HUES6 (cell line): ENCODE measurements around the gene HADHA.

Experiments
- H3K27ac ChIP-seq: 2 replicates; pipeline ENCODE4 v1.7.0; 2013; ENCODE audit warnings: low read depth, mild to moderate bottlenecking, low read length, inconsistent platforms
- H3K27me3 ChIP-seq: 2 replicates; pipeline ENCODE4 v1.6.1; 2013; ENCODE audit warnings: low read length; ENCODE audit not compliant: control insufficient read depth, insufficient read depth
- H3K36me3 ChIP-seq: 2 replicates; pipeline ENCODE4 v1.6.1; 2013; ENCODE audit warnings: low read length; ENCODE audit not compliant: control insufficient read depth, insufficient read depth
- H3K4me1 ChIP-seq: 2 replicates; pipeline ENCODE4 v1.6.1; 2013; ENCODE audit warnings: low read length; ENCODE audit not compliant: control insufficient read depth, insufficient read depth
- H3K4me3 ChIP-seq: 2 replicates; pipeline ENCODE4 v1.5.1; 2013; ENCODE audit warnings: low read depth, low read length
- H3K9ac ChIP-seq: one replicate; pipeline ENCODE4 v1.6.1; 2013; ENCODE audit warnings: mild to moderate bottlenecking, low read length
- H3K9me3 ChIP-seq: 2 replicates; pipeline ENCODE4 v1.6.1; 2013; ENCODE audit warnings: low read depth, low read length; ENCODE audit not compliant: control insufficient read depth, insufficient read depth

HADHA gene

DNA sequence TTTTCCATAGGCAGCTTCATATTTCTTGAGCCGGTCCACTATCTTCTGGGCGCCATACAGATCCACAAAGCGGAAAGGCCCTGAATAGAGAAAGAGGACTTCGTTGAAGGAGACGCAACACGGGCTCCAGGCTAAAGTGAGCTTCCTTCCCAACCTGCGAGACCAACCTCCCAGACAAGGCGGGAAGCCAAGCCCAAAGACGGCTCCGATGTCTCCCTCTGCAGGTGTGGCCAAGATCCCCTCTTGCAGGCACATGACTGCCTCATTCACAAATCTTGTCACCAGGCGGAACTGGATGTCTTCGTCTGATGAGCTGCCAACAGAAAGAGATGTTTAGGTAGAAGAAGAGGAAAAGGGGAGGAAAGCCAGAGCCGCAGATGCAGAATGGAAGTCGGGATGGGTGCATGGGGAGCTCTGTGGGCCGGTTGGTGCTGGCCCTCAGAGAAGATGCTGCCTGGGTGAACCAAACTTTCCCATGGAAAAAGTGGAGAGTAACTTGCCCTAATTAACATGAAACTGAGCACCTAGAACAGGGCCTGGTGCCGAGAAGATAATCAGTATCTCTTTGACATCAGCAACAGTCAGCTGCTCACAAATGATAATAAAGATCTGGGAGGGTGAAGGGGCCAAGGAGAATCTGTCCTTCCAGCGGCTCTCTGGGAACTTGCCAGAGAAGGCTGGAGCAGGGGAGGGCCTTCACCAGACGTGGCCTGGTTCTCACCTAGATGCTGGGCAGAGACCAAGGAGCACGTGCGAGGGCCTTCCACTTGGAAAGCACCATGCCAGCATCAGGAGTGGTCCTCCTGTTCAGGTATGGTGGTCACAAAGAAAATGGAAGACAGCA is 52.9 kb downstream of the HADHA start:
- Histone ChIP-seq H3K9me3 (no peaks in the 10 kb centered on the region), H3K36me3 (peaks cover 69% of the 10 kb centered on the region), H3K27me3 (no peaks in the 10 kb centered on the region), H3K27ac (no peak overlapping the region), H3K9ac (no peak overlapping the region), H3K4me1 (peaks cover 5% of the 10 kb centered on the region; the same call in 1 of the 2 replicates), H3K4me3 (no peak overlapping the region)

DNA sequence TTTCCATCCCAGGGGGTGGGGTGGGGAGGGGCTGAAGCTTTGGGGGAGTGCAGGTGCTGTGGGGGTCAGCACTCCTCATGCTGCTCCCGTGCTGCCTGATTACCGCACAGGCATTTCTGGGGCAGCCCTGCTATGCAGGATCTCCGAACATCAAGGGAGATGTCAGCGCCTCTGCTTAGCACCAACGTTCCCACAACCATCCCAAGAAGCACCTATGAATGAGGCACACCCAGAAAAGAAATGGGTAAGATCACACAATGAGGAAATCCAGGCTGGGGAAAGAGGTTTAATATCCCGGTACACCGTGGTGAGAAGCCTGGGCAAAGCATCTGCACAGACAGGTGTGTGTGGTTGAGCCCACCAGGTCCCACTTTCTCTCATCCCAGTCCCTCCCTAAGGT is 54.1 kb downstream of the HADHA start:
- Histone ChIP-seq H3K4me1 (peaks cover 5% of the 10 kb centered on the region; the same call in 1 of the 2 replicates), H3K27me3 (peaks cover 6% of the 10 kb centered on the region), H3K36me3 (peaks cover 58% of the 10 kb centered on the region), H3K9ac (no peak overlapping the region), H3K4me3 (no peak overlapping the region), H3K9me3 (no peaks in the 10 kb centered on the region), H3K27ac (no peak overlapping the region)

DNA sequence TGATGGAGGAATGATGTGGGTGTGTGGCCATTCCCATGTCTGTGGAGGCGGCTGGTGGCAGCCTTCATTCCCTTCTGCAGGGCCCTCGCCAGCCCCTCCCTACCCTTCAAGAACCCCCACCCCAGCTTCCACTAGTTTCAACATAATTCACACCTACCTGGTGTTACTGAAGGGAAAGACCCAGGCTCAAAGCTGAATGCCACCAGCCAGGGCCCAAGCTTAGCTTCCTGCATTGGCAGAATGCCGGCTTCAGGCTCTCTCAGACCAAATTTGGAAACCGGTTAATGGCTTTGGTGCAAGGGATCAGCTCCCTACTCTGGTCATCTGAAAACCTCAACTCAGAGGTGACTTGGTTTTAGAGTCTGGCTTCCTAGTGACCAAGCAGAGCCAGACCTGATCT is 54.7 kb downstream of the HADHA start:
- no peak overlapping the region for H3K9ac ChIP-seq

DNA sequence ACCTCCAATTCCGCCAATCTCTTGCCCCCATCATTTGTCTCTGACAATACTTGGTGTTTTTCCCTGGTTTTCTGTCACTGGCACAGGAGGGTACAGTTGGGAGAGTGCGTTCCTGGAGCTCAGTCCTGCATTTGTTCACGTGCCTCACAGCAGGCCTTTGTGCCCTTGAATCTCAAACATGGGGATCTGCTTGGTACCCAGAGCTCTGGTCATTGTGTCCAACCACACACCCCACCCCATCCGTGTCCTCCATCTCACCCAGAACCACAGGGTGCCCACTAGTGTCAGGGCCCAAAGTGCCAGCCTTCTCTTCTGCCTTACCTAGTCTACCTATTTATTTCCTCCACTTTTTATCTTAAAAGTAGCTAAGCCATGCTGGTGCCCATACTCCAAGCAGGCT is 55.3 kb downstream of the HADHA start:
- peaks cover 14% of the 10 kb centered on the region for H3K27me3 ChIP-seq
- no peak overlapping the region for H3K4me3 ChIP-seq
- H3K9me3 ChIP-seq, result no peaks in the 10 kb centered on the region
- peaks cover 45% of the 10 kb centered on the region for H3K36me3 ChIP-seq
- peaks cover 8% of the 10 kb centered on the region; the same call in 1 of the 2 replicates for H3K4me1 ChIP-seq
- no peak overlapping the region for H3K27ac ChIP-seq
- H3K9ac ChIP-seq, result no peak overlapping the region

More for the DNA sequence above, 54.7 kb downstream of the HADHA start:
- Histone ChIP-seq H3K4me1 (peaks cover 5% of the 10 kb centered on the region; the same call in 1 of the 2 replicates), H3K9me3 (no peaks in the 10 kb centered on the region), H3K36me3 (peaks cover 52% of the 10 kb centered on the region), H3K4me3 (no peak overlapping the region), H3K27ac (no peak overlapping the region), H3K27me3 (peaks cover 9% of the 10 kb centered on the region)

DNA sequence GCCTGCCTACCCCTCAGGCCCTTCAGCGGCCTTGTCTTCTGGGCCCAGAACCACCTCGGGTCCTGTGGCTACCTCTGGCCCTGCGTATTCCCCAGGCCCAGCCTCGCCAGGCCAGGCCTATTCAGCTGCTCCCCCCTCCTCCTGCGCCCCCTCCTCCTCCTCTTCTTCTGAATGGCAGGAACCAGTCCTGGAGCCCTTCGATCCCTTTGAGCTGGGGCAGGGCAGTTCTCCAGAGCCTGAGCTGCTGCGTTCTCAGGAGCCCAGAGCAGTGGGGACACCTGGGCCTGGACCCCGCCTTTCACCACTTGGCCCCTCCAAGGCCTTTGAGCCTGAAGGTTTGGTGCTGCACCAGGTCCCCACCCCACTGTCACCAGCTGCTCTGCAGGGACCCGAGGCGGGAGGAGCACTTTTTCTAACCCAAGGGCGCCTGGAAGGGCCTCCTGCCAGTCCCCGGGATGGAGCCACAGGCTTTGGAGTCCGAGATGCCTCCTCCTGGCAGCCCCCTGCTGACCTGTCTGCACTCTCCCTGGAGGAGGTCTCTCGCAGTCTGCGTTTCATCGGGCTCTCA is 56.8 kb downstream of the HADHA start:
- no peak overlapping the region for H3K27ac ChIP-seq
- H3K9ac ChIP-seq, result no peak overlapping the region
- H3K9me3 ChIP-seq, result no peaks in the 10 kb centered on the region
- peaks cover 8% of the 10 kb centered on the region; the same call in 1 of the 2 replicates for H3K4me1 ChIP-seq
- no peak overlapping the region for H3K4me3 ChIP-seq
- peaks cover 29% of the 10 kb centered on the region for H3K27me3 ChIP-seq
- H3K36me3 ChIP-seq, result peaks cover 31% of the 10 kb centered on the region

DNA sequence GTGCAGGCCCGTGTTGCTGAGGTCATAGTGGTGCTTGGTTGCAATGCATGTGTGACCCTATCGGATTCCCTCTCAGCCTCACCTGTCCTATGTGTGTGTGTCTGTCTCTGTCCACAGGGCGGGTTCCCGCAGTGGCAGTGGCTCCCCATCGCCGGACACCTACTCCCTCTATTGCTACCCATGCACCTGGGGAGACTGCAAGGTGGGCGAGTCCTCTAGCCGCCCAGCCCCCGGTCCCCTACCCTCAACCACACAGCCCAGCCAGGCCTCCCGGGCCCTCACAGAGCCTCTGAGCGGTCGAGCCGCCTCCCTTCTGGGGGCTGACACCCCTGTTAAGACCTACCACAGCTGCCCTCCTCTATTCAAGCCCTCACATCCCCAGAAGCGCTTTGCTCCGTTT is 57.3 kb downstream of the HADHA start:
- no peaks in the 10 kb centered on the region for H3K9me3 ChIP-seq
- H3K4me3 ChIP-seq, result no peak overlapping the region
- no peak overlapping the region for H3K27ac ChIP-seq
- peaks cover 32% of the 10 kb centered on the region for H3K27me3 ChIP-seq
- no peak overlapping the region for H3K9ac ChIP-seq
- peaks cover 26% of the 10 kb centered on the region for H3K36me3 ChIP-seq
- H3K4me1 ChIP-seq, result peaks cover 8% of the 10 kb centered on the region; the same call in 1 of the 2 replicates

DNA sequence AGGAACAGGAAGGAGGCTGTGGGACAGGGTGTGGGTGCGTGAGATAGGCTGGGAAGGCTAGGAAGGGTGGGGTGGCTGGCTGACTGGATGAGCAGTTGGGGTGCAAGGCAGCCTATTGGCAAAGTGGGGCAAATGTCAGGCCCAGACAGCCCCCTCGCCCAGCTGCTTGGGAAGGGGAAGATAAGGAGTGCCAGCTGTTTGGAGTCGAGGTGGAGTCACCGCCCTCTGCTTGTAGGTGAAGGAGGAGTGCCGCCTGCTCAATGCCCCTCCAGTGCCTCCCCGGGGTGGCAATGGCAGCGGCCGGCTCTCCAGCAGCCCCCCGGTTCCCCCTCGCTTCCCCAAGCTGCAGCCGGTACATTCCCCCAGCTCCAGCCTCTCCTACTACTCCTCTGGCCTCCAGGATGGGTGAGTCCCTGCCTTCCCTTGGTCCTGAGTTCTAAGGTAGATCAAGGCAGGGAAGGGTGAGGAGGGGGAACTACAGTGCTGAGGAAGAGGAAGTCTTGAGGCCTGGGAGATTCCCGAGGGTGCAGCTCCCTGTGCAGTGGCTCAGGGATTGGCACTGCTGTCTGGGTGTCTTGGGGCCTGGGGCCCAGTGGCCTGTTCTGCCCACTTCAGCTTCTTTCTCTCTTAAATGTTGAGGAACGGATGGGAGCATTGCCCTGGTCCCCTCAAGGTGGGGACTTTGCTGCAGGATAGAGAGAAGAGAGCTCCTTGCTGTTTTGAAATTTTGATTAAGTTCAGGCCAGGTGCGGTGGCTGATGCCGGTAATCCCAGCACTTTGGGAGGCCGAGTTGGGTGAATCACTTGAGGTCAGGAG is 58.3 kb downstream of the HADHA start:
- H3K4me3 ChIP-seq, result peak overlapping the region; percentile 74; the same call in 1 of the 2 replicates
- no peak overlapping the region for H3K9ac ChIP-seq
- H3K27me3 ChIP-seq, result peaks cover 35% of the 10 kb centered on the region
- no peak overlapping the region for H3K27ac ChIP-seq
- no peaks in the 10 kb centered on the region for H3K9me3 ChIP-seq
- peaks cover 17% of the 10 kb centered on the region for H3K36me3 ChIP-seq
- peaks cover 8% of the 10 kb centered on the region; the same call in 1 of the 2 replicates for H3K4me1 ChIP-seq

DNA sequence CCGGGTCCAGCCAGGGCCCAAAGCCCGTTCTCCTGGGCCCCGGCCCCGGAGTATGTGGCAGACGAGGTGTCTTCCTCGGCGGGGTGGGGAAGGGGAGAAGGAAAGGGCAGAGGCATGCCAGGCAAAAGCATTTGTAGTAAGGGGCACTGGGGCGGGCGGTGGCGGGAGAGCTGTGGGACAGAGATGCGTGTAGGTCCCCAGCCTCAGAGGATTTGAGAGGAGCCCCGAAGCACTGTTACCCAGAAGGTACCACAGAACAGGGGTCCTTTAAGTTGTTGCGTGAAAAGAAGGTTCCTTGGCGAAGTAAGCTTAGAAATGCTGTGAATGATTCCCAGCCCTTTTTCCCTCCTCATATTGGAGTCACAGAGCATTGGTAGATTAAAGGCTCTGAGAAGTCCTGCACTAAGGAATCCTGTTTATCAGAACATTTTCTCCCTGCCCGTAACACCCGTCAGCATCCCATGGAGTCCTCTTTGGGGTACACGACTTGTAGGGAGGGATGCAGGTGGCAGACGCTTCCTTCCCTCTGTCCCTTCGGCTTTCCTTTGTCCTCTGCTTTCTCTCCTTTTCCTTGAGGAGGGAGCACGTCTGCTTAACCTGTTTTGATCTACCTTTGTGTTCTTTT is 59.0 kb downstream of the HADHA start:
- Histone ChIP-seq H3K27ac (no peak overlapping the region), H3K9ac (peak overlapping the region; percentile 57), H3K27me3 (peaks cover 35% of the 10 kb centered on the region), H3K4me1 (peaks cover 8% of the 10 kb centered on the region; the same call in 1 of the 2 replicates), H3K9me3 (no peaks in the 10 kb centered on the region), H3K4me3 (peak overlapping the region; percentile 74), H3K36me3 (peaks cover 9% of the 10 kb centered on the region)

DNA sequence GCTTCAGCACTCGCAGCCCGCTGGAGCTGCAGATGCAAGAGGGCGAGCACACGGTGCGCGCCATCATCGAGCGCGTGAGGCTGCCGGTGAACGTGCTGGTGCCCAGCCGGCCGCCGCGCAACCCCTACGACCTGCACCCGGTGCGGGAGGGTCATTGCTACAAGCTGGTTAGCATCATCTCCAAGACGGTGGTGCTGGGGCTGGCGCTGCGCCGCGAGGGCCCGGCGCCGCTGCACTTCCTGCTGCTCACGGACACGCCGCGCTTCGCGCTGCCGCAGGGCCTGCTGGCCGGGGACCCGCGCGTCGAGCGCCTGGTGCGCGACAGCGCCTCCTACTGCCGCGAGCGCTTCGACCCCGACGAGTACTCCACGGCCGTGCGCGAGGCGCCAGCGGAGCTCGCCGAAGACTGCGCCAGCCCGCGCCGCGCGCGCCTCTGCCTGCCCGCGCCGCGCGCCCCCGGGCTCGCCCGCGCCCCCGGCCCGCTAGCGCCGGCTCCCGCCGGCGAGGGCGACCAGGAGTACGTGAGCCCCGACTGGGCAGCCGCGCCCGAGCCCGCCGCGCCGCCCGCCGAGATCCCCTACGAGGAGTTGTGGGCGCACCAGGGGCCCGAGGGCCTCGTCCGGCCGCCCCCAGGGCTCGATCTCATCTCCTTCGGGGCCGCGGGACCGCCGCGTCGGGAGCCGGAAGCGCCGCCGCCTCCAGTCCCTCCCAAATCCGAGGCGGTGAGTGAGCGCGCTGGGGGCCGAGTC is 59.7 kb downstream of the HADHA start:
- Histone ChIP-seq H3K4me1 (peaks cover 13% of the 10 kb centered on the region), H3K9ac (peak overlapping the region; percentile 79), H3K36me3 (peaks cover 7% of the 10 kb centered on the region; the same call in 1 of the 2 replicates), H3K27me3 (peaks cover 40% of the 10 kb centered on the region), H3K9me3 (no peaks in the 10 kb centered on the region), H3K4me3 (peak overlapping the region; percentile 74), H3K27ac (no peak overlapping the region)

DNA sequence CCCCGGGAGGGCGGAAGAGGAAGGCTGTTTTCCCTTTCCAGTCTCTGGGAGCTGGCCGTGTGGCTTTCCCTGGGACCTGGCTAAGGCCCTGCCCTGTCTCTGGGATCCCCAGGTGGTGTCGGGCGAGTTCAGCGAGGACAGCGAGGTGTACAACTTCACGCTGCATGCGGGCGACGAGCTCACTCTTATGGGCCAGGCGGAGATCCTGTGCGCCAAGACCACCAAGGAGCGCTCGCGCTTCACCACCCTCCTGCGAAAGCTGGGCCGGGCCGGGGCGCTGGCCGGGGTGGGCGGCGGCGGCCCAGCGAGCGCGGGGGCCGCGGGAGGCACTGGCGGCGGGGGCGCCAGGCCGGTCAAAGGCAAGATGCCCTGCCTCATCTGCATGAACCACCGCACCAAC is 60.3 kb downstream of the HADHA start:
- no peaks in the 10 kb centered on the region for H3K9me3 ChIP-seq
- H3K36me3 ChIP-seq, result 0 out of 2 replicates have a peak, but pooled peaks cover 7% of the 10 kb centered on the region
- peaks cover 40% of the 10 kb centered on the region for H3K27me3 ChIP-seq
- H3K27ac ChIP-seq, result no peak overlapping the region
- H3K9ac ChIP-seq, result peak overlapping the region; percentile 79
- peaks cover 18% of the 10 kb centered on the region for H3K4me1 ChIP-seq
- H3K4me3 ChIP-seq, result peak overlapping the region; percentile 74
